Left lung (tissue), 10 donors: ENCODE data around the gene FAM180A. TPM values are rescaled to one million over a fixed set of nuclear protein-coding genes. Genes with fewer than 3 reads are reported as not detected.

Experiments used
- ATAC-seq: fragments of 200-7000 bp; cut with Tn5 transposase; one replicate; pipeline ENCODE4 v1.9.1; 2020; ENCODE audit warnings: moderate library complexity
- DNase-seq, 4 donors: peaks; one replicate each; pipeline ENCODE4 v3.0.0-alpha.2; 2013 to 2020
- H3K27ac ChIP-seq, 2 donors: fragments of 200-600 bp; sonication (generic) in 1 of 2; one replicate each; pipeline versions ENCODE4 v1.5.0 to v1.8.0; 2020 to 2021
- H3K27me3 ChIP-seq, 2 donors: fragments of 200-600 bp; sonication (generic) in 1 of 2; one replicate each; pipeline versions ENCODE4 v1.5.0 to v1.8.0; 2020 to 2021
- H3K36me3 ChIP-seq, 2 donors: fragments of 200-600 bp; sonication (generic) in 1 of 2; one replicate each; pipeline versions ENCODE4 v1.5.0 to v1.8.0; 2020 to 2021
- H3K4me1 ChIP-seq, 2 donors: fragments of 200-600 bp; one replicate each; pipeline ENCODE4 v1.8.0; 2021
- H3K4me3 ChIP-seq, 2 donors: fragments of 200-600 bp; sonication (generic) in 1 of 2; one replicate each; pipeline versions ENCODE4 v1.5.0 to v1.8.0; 2020 to 2021; ENCODE audit warnings: mild to moderate bottlenecking in 1 of 2
- H3K9me3 ChIP-seq, 2 donors: fragments of 200-600 bp; sonication (generic) in 1 of 2; one replicate each; pipeline versions ENCODE4 v1.5.0 to v1.8.0; 2020 to 2021
- CTCF ChIP-seq, 2 donors: fragments of 200-600 bp; sonication (generic) in 1 of 2; IDR thresholded peaks; one replicate each; pipeline versions ENCODE4 v1.5.0 to v1.8.0; 2021; ENCODE audit warnings: antibody characterized with exemption in 2 of 2
- intact Hi-C, 2 donors: fragments of 100-400 bp; cut with DNase I; formaldehyde crosslinking; loops; one replicate each; pipeline versions ENCODE4 v1.11.2 to v1.14.2; 2022
- polyA plus RNA-seq, 6 donors: library from polyadenylated mRNA; unstranded; fragments of 120-200 nt; gene quantifications; one replicate each; pipeline ENCODE4 v1.2.1, GENCODE V29; 2013; ENCODE audit not compliant: insufficient read length in 6 of 6
- total RNA-seq, 2 donors: library from RNA; stranded (reverse); fragmentation: NEBNext Ultra II Directional; extraction: Animal tissue kit (Norgen Biotek cat#: 25700); gene quantifications; one replicate each; pipeline ENCODE4 v1.2.1, GENCODE V29; 2021
- donor health status: DM: no; HTN: yes; CAD: no.
- donor health status: DM: no; HTN: no; CAD: no.

Gene FAM180A
- total and polyA plus RNA-seq, 8 donors: 0.11 to 6.8 (median 0.24) TPM; not detected in 2

GRCh38 chr7:135758531-135758932, 9.9 kb upstream of the FAM180A start:
- Histone ChIP-seq H3K27me3 (no peaks in the 10 kb centered on the region), H3K4me3 (peak overlapping the region; percentile 1 to 15), H3K36me3 (no peaks in the 10 kb centered on the region), H3K27ac (peak overlapping the region; percentile 58 to 71), H3K4me1 (no peaks in the 10 kb centered on the region), H3K9me3 (no peaks in the 10 kb centered on the region)
- TF ChIP-seq CTCF (IDR thresholded peaks at IDR 0.05): no peak
- ATAC-seq (peak; percentile 83), DNase-seq (no peak)
- intact Hi-C loops: no loop called here

- Histone ChIP-seq H3K9me3 (no peaks in the 10 kb centered on the region), H3K27ac (peak overlapping the region; percentile 58 to 71), H3K4me3 (peak overlapping the region; percentile 1 to 15), H3K36me3 (no peaks in the 10 kb centered on the region), H3K27me3 (no peaks in the 10 kb centered on the region), H3K4me1 (no peaks in the 10 kb centered on the region)
- ATAC-seq (peak; percentile 76), DNase-seq (no peak)
- intact Hi-C loops: no loop called here
- no peak for TF ChIP-seq CTCF (IDR thresholded peaks at IDR 0.05)
Measured at GRCh38 chr7:135757719-135758411, 9.3 kb upstream of the FAM180A start.

DNA sequence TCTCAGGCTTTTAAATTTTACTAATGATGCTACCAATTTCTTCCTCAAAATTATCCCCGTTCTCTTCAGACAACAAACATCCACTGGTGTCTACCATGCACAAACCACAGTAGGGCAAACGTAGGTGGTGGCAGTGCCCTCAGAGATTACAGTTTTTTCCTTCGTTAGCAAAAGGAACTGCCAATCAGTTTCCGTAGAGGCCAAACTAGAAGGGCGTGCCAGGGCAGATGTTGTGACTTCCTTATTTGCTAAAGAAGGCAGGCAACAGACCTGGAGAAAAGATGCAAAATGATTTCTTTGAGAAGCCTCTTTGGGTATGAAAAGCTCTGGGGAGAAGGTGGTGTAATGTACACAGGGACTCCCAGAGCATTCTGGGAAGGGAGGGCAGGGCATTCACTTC, 7.6 kb upstream of the FAM180A start:
- Histone ChIP-seq H3K36me3 (no peaks in the 10 kb centered on the region), H3K27ac (no peak overlapping the region), H3K27me3 (no peaks in the 10 kb centered on the region), H3K4me3 (no peak overlapping the region), H3K9me3 (no peaks in the 10 kb centered on the region), H3K4me1 (no peaks in the 10 kb centered on the region)
- intact Hi-C loops: no loop called here
- no peak for TF ChIP-seq CTCF (IDR thresholded peaks at IDR 0.05)
- DNase-seq (no peak), ATAC-seq (no peak)

DNA sequence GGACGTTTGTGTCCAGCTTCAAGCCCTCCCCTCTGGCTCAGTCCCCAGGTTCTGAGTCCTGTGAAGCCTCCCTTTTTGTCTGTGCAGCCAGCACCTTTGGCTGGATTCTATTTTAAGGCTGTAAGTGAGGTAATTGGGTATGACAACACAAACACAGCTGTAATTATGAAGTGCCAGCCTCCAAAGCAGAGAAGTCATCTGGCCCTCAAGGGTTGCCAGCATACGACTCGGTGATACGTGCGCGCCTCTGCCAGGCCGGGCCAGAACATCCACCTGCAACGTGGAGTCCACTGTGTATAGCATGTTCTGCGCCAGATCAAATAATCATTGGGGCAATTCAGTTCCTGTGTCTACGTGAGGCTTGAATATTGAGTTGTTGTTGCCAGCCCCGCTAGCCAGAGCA, 6.7 kb upstream of the FAM180A start:
- no peaks in the 10 kb centered on the region for H3K27me3 ChIP-seq
- no peak overlapping the region for H3K4me3 ChIP-seq
- ATAC-seq (no peak), DNase-seq (no peak)
- H3K27ac ChIP-seq: no peak overlapping the region
- H3K36me3 ChIP-seq: no peaks in the 10 kb centered on the region
- no peaks in the 10 kb centered on the region for H3K9me3 ChIP-seq
- no peak for TF ChIP-seq CTCF (IDR thresholded peaks at IDR 0.05)
- intact Hi-C loops: no loop called here
- H3K4me1 ChIP-seq: no peaks in the 10 kb centered on the region

- Histone ChIP-seq H3K4me1 (no peaks in the 10 kb centered on the region), H3K27me3 (no peaks in the 10 kb centered on the region), H3K9me3 (no peaks in the 10 kb centered on the region), H3K27ac (no peak overlapping the region), H3K36me3 (no peaks in the 10 kb centered on the region), H3K4me3 (no peak overlapping the region)
- intact Hi-C loops: no loop called here
- DNase-seq (no peak), ATAC-seq (no peak)
- no peak for TF ChIP-seq CTCF (IDR thresholded peaks at IDR 0.05)
Measured at GRCh38 chr7:135753616-135754413, 5.2 kb upstream of the FAM180A start.
